Measurements from ENCODE around the gene GLYR1.

DNA sequence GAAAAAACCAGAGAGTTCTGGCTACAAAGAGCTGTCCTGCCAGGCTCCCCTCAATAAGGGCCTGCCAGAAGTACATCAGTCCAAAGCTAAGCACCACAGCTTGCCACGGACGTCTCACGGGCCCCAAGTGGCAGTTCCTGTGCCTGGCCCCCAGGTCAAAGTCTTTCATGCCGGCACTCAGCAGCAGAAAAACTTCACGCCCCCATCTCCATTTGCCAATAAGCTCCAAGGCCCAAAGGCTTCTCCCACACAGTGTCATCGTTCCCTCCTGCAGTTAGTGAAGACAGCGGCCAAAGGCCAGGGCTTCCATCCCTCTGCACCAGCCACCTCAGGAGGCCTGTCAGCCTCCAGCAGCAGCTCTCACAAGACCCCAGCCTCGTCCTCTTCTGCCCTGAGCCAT lies 27.6 kb upstream of the GLYR1 start:
- TF ChIP-seq MAFK (IDR thresholded peaks at IDR 0.05; ENCODE audit: low read depth, low read length) = no peak
- TF ChIP-seq, protein P1, sequence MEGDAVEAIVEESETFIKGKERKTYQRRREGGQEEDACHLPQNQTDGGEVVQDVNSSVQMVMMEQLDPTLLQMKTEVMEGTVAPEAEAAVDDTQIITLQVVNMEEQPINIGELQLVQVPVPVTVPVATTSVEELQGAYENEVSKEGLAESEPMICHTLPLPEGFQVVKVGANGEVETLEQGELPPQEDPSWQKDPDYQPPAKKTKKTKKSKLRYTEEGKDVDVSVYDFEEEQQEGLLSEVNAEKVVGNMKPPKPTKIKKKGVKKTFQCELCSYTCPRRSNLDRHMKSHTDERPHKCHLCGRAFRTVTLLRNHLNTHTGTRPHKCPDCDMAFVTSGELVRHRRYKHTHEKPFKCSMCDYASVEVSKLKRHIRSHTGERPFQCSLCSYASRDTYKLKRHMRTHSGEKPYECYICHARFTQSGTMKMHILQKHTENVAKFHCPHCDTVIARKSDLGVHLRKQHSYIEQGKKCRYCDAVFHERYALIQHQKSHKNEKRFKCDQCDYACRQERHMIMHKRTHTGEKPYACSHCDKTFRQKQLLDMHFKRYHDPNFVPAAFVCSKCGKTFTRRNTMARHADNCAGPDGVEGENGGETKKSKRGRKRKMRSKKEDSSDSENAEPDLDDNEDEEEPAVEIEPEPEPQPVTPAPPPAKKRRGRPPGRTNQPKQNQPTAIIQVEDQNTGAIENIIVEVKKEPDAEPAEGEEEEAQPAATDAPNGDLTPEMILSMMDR (conservative IDR thresholded peaks at IDR 0.05; ENCODE audit: low read depth, low read length) = no peak
- no peak for TF ChIP-seq RCOR1 (IDR thresholded peaks at IDR 0.05; ENCODE audit: insufficient replicate concordance, low read length)
- no peak for TF ChIP-seq RAD21 (IDR thresholded peaks at IDR 0.05; ENCODE audit: low read length)
- TF ChIP-seq MXI1 (IDR thresholded peaks at IDR 0.05; ENCODE audit: borderline replicate concordance, low read depth, low read length) = no peak
- TF ChIP-seq POLR2A (IDR thresholded peaks at IDR 0.05; ENCODE audit: low read depth, low read length) = no peak
